Sigmoid colon (tissue), 7 donors: ENCODE results near the gene ELFN1. TPM values are rescaled to one million over a fixed set of nuclear protein-coding genes. Genes with fewer than 3 reads are reported as not detected.

Source experiments
- DNase-seq: peaks from one replicate; pipeline ENCODE4 v3.0.0-alpha.2; 2019
- H3K27ac ChIP-seq, 4 donors: fragments of 200-600 bp; sonication (generic); one replicate each; pipeline ENCODE4 v1.5.1; 2016 to 2019; ENCODE audit warnings: mild to moderate bottlenecking in 1 of 4
- H3K27me3 ChIP-seq, 3 donors: fragments of 200-600 bp; sonication (generic); one replicate each; pipeline ENCODE4 v1.5.1; 2019; ENCODE audit warnings: mild to moderate bottlenecking in 1 of 3
- H3K36me3 ChIP-seq, 4 donors: fragments of 200-600 bp; sonication (generic); one replicate each; pipeline ENCODE4 v1.5.1; 2016 to 2019
- H3K4me1 ChIP-seq, 4 donors: fragments of 200-600 bp; sonication (generic); one replicate each; pipeline ENCODE4 v1.5.1; 2017 to 2019
- H3K4me3 ChIP-seq, 4 donors: fragments of 200-600 bp; sonication (generic); one replicate each; pipeline ENCODE4 v1.5.1; 2017 to 2019; ENCODE audit warnings: mild to moderate bottlenecking in 2 of 4, moderate library complexity in 1 of 4
- H3K9me3 ChIP-seq, 4 donors: fragments of 200-600 bp in 3 of 4; sonication (generic) in 3 of 4; one replicate each; pipeline versions ENCODE4 v1.5.1 to v1.6.1; 2013 to 2019
- EP300 ChIP-seq, 4 donors: sonication (generic); formaldehyde crosslinking; IDR thresholded peaks; one replicate each; pipeline ENCODE4 v1.6.1; 2017; ENCODE audit warnings: antibody characterized with exemption in 4 of 4
- POLR2A ChIP-seq, 2 donors: fragments of 450-650 bp; IDR thresholded peaks; one replicate each; pipeline ENCODE4 v1.6.1; 2016; ENCODE audit warnings: antibody characterized with exemption in 2 of 2, mild to moderate bottlenecking in 2 of 2, moderate library complexity in 2 of 2
- POLR2AphosphoS5 ChIP-seq, 4 donors: sonication (generic); formaldehyde crosslinking; IDR thresholded peaks; one replicate each; pipeline ENCODE4 v1.6.1; 2017; ENCODE audit warnings: antibody characterized with exemption in 4 of 4
- WGBS, 2 donors: extraction: QIAGEN DNeasy Blood & Tissue Kit; methylation state at CpG; one replicate each; pipeline ENCODE4 v1.1.7; 2013; 5-methylcytosine and 5-hydroxymethylcytosine counted together
- intact Hi-C: fragments of 100-400 bp; cut with DNase I; formaldehyde crosslinking; loops from one replicate; pipeline ENCODE4 v1.15.1; 2023
- polyA plus RNA-seq, 3 donors: library from polyadenylated mRNA; stranded (reverse); fragments of 200-250 nt; gene quantifications; one replicate each; pipeline ENCODE4 v1.2.3, GENCODE V29; 2013
- total RNA-seq, 4 donors: library from RNA; depleted of rRNA; stranded (reverse); fragments of >200 nt; gene quantifications; one replicate each; pipeline ENCODE4 v1.1.0, GENCODE V29; 2016
- TF ChIP-seq, protein P1 (sequence below), 4 experiments: fragments of 450-650 bp in 3 of 4; fragments of 200-600 bp in 1 of 4; IDR thresholded peaks; one replicate each; pipeline ENCODE4 v1.5.1; 2016 to 2019; ENCODE audit warnings: antibody characterized with exemption in 4 of 4, mild to moderate bottlenecking in 3 of 4, moderate library complexity in 2 of 4
- donor health status: healthy with polysubstance abuse.
- donor health status: Bipolar disorder and iron deficiency.
- donor health status: healthy.

The ELFN1 gene
- total and polyA plus RNA-seq, 7 donors: 0.33 to 0.83 (median 0.54) TPM; not detected in 2

DNA sequence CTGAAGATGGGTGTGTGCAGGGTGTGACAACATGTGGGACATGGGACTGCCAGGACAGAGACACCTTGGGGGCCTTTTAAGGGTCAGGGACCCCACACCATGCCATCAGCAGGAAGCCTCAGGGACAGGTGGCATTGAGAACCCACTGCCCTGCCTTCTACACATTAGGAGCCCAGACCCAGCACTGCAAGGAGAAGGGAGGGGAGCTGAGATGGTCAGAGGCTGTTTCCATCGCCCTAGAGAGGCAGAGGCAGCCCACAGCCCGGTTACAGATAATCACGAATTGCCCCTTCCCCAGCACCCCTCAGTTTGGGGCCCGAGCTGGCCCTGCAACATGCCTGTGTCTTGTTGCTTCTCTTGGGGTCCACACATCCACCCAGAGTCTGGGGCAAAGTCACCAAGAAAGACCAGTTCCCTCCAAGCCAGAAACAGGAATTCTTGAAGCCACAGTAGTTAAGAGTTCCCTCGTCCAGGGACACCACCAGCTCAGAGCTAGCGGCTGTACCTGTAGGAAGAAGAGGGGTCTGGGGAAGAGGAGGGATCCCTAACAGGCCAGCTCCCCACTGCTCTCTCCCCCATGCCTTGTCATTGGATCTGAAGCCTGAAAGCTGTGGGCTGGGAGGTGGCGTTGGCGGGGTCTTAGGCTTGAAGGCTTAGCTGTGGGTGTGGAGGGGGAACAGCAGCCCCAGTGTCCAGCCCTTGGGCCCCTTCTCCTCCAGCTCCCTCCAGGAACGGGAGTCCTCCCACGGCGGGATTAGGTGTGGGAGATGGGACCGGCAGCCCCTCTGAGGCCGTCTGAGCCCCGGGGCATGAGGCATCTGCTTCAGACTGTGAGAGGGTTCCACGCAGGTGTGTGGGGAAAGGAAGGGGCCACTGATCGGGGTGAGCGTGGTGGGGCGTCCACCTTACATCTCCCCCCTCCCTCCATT, 44.8 kb upstream of the ELFN1 start:
- 71 to 79% methylated on average over 18 of the region's 18 CpGs for WGBS, 2 donors
- intact Hi-C loops: no loop called here
- H3K4me1 ChIP-seq: no peaks in the 10 kb centered on the region
- H3K36me3 ChIP-seq: no peaks in the 10 kb centered on the region
- no peak for DNase-seq
- H3K4me3 ChIP-seq: no peak overlapping the region
- peaks cover 0 to 3% (median 0%) of the 10 kb centered on the region in 4 donors for H3K9me3 ChIP-seq
- TF ChIP-seq POLR2A (IDR thresholded peaks at IDR 0.05) (no peak), POLR2AphosphoS5 (IDR thresholded peaks at IDR 0.05) (no peak), EP300 (IDR thresholded peaks at IDR 0.05) (no peak)
- TF ChIP-seq, protein P1, sequence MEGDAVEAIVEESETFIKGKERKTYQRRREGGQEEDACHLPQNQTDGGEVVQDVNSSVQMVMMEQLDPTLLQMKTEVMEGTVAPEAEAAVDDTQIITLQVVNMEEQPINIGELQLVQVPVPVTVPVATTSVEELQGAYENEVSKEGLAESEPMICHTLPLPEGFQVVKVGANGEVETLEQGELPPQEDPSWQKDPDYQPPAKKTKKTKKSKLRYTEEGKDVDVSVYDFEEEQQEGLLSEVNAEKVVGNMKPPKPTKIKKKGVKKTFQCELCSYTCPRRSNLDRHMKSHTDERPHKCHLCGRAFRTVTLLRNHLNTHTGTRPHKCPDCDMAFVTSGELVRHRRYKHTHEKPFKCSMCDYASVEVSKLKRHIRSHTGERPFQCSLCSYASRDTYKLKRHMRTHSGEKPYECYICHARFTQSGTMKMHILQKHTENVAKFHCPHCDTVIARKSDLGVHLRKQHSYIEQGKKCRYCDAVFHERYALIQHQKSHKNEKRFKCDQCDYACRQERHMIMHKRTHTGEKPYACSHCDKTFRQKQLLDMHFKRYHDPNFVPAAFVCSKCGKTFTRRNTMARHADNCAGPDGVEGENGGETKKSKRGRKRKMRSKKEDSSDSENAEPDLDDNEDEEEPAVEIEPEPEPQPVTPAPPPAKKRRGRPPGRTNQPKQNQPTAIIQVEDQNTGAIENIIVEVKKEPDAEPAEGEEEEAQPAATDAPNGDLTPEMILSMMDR (IDR thresholded peaks at IDR 0.05): no peak
- peaks cover 0 to 5% (median 0%) of the 10 kb centered on the region in 3 donors for H3K27me3 ChIP-seq
- no peak overlapping the region for H3K27ac ChIP-seq

DNA sequence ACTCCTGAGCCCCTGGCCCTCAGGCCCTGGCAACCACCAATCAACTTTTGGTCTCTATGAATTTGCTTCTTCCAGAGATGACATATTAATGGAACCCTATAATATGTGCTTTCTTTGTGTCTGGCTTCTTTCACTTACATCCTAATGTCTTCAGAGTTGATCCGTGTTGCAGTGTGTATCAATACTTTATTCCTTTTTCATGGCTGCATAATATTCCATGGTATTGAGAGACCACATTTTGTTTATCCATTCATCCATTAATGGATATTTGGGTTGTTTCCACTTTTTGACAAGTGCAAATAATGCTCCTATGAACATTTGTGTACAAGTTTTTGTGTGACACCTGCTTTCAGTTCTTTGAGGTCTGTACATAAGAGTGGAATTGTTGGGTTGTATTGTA, 43.3 kb upstream of the ELFN1 start:
- 78 to 82% methylated on average over 1 of the region's 1 CpG for WGBS, 2 donors
- H3K27me3 ChIP-seq: peaks cover 0 to 4% (median 0%) of the 10 kb centered on the region in 3 donors

DNA sequence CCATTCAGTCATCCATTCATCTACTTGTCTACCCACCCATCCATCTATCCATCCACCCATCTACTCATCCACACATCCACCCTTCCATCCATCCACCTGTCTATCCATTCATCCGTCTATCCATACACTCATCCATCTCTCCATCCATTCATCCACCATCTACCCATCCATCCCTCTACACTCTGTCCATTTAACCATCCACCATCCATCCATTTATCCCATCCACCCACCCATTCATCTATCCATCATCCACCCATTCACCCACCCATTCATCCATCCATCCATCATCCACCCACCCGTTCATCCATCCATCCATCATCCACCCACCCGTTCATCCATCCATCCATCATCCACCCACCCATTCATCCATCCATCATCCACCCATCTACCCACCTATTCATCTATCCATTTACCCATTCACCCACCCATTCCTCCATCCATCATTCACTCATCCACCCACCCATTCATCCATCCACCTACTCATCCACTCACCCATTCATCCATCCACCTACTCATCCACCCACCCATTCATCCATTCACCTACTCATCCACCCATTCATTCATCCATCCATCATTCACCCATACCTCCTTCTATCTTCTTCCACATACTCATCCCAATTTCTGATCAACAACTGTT, 39.3 kb upstream of the ELFN1 start:
- Histone ChIP-seq H3K9me3 (peaks cover 0 to 9% (median 5%) of the 10 kb centered on the region in 4 donors), H3K4me1 (no peaks in the 10 kb centered on the region), H3K36me3 (no peaks in the 10 kb centered on the region), H3K4me3 (no peak overlapping the region), H3K27me3 (peaks cover 0 to 17% (median 0%) of the 10 kb centered on the region in 3 donors), H3K27ac (no peak overlapping the region)
- TF ChIP-seq, protein P1 (IDR thresholded peaks at IDR 0.05): no peak
- TF ChIP-seq POLR2A (IDR thresholded peaks at IDR 0.05) (no peak), EP300 (IDR thresholded peaks at IDR 0.05) (no peak), POLR2AphosphoS5 (IDR thresholded peaks at IDR 0.05) (no peak)
- intact Hi-C loops: no loop called here
- WGBS, 2 donors: 92% methylated on average over 3 of the region's 3 CpGs
- DNase-seq: no peak

More for the DNA sequence above, 43.3 kb upstream of the ELFN1 start:
- Histone ChIP-seq H3K36me3 (no peaks in the 10 kb centered on the region), H3K9me3 (peaks cover 0 to 3% (median 0%) of the 10 kb centered on the region in 4 donors), H3K27ac (no peak overlapping the region), H3K4me1 (no peaks in the 10 kb centered on the region), H3K4me3 (no peak overlapping the region)
- no peak for TF ChIP-seq POLR2AphosphoS5 (IDR thresholded peaks at IDR 0.05)
- TF ChIP-seq EP300 (IDR thresholded peaks at IDR 0.05): no peak
- TF ChIP-seq, protein P1 (IDR thresholded peaks at IDR 0.05): no peak
- no peak for DNase-seq
- intact Hi-C loops: no loop called here

DNA sequence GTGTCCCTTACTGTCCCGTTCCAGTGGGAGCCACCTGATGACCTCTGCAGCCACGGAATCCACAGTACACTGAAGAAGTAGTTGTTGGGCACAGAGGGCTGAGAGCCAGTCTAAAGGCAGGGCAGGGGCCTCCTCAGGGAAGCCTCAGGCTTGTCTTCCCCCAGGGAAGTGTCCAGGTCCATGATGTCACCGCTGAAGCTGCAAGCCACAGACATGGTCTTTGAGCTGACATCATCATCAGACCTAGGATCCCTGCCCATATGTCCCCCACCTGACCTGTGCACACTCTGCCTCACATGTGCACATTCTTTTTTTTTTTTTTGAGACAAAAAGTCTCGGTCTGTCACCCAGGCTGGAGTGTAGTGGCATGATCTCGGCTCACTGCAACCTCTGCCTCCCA, 38.4 kb upstream of the ELFN1 start:
- no peak overlapping the region for H3K4me3 ChIP-seq

More for the DNA sequence above, 38.4 kb upstream of the ELFN1 start:
- 83 to 87% methylated on average over 5 of the region's 5 CpGs for WGBS, 2 donors
- intact Hi-C loops: no loop called here
- TF ChIP-seq, protein P1 (IDR thresholded peaks at IDR 0.05): no peak
- TF ChIP-seq POLR2A (IDR thresholded peaks at IDR 0.05): no peak
- TF ChIP-seq EP300 (IDR thresholded peaks at IDR 0.05): no peak
- no peak for TF ChIP-seq POLR2AphosphoS5 (IDR thresholded peaks at IDR 0.05)
- H3K9me3 ChIP-seq: peaks cover 2 to 9% (median 7%) of the 10 kb centered on the region in 4 donors
- H3K4me1 ChIP-seq: no peaks in the 10 kb centered on the region
- H3K36me3 ChIP-seq: no peaks in the 10 kb centered on the region
- no peak for DNase-seq
- H3K27ac ChIP-seq: no peak overlapping the region
- peaks cover 0 to 17% (median 0%) of the 10 kb centered on the region in 3 donors for H3K27me3 ChIP-seq
